T follicular helper cell (primary cell): ENCODE results near the gene CACNA2D3.

Source experiments
- DNase-seq: peaks from one replicate; pipeline ENCODE4 v3.0.0-alpha.2; 2020; ENCODE audit warnings: low read depth

CACNA2D3 gene

DNA sequence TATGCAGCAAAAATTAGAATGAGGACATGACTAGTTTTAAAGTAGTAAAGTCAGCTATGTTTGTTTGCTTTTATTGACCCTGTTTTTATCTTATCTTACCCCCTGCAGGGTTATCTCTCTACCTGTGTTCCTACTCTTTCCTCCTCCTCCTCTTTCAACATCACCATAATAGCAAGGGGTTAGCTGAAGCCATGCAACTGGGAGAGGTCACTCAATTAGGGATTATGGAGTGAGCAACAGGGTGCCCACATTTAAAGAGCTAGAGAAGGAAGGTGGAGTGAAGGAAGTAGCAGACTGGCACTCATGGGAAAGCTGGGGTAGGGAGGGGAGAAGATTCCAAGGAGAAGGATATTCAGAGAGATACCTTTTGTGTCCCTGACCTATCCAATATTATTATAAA, 679.6 kb downstream of the CACNA2D3 start:
- DNase-seq = no peak

DNA sequence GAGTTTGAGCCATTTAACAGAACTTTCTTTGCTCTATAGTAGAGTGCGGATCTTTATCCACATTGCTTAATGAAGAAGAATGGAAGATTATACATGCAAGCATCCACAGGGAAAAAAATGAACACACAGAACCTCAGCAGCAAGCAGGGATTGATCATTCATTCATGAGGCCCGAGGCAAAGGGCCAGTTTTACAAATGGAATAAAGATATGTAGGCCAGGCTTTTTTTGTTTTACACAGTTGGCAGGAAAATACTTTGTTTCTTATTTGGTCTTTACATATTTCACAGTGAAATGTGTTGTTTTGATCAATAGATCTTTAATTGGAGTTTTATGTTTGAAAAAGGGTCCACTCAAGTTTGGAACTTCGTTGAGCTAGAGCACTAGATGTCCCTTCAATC, 688.0 kb downstream of the CACNA2D3 start:
- no peak for DNase-seq

DNA sequence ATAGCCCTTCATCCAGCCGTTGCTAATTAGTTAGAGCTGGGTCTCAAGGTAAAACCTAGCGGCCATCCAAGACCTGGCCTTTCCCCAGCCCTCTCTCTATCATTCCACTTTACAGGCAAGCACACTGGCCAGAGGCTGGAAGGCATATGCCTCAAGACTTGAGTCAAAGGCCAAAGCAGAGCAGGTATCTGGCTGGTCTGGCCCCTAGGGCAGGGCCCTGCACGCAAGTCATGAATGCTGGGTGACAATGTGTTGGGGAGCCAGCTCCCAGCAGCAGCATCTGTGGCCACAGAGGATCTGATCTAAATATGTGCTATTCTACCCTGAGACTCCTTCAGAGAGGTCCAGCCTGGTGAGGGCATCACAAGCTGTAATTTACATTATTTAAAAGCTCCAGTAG, 691.9 kb downstream of the CACNA2D3 start:
- DNase-seq = no peak

DNA sequence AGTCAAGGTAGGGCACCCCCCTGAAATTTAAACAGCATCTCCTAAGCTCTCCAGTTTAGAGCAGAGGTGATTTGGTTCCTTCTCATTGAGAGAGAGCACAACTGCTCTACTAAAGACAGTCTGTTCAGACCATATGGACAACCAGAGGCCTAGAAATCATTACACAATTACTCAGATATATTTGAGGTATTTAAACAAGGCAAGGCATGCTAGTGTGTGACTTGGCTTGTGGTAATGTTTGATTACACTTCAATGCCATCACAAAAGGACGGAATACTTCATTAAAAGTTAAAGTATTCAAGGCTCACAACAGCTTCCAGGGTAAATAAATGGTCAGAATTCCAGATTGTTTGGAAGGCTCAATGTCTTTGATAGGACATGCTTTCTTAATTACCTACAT, 695.3 kb downstream of the CACNA2D3 start:
- no peak for DNase-seq

DNA sequence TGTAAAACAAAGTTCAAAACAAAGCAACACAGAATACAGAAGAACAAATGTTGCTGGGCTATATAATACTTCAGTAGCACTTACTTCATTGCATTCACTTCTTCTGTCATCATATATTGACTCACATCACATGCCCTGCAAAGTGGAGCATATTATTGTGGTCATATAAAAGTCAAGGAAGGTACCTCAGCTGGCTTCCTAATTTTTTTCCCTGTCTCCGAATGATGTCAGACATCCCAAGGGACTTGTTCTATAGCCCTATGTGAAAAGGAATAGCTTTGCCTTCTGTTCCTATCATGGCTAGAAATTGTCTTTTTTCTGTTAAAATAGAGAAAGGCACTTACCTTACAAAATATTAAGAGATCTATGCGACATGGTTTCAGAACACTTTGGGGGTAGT, 696.1 kb downstream of the CACNA2D3 start:
- no peak for DNase-seq

DNA sequence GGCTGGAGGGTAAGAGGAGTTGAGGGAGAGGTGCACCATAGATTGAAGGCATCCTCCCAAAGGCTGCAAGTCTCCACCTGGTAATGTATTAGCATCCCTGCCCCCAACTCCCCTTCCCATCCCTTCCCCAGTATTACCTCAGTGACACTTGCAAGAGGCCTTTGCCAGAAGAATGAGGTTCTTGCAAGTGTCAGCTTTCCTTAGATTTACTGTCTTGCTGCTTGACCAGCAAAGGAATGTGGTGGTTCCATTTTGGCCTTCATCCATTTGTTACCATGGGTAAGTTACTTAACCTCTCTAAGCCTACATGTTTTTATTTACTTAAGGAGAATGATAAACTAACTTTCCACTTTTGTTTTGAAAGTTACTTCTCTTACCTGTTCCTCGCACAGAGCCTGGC, 696.6 kb downstream of the CACNA2D3 start:
- DNase-seq = no peak

DNA sequence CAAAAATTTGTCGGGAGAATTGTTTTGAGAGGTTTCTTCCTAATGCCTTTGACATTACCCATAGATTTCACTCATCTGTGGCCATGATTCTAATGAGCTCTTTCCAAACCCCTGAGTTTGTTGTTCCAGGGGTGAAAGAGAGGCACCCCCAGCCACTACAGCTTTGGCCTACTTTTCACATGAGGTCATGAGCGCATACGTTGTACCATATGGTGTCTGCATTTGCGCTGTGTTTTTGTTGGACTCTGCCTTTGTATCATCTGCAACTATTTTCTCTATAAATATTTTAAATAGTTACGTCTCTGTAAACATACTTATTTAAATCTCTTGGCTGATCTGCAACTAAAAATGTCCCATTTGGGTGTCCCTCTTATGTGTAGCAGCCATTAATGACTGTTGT, 697.6 kb downstream of the CACNA2D3 start:
- no peak for DNase-seq

DNA sequence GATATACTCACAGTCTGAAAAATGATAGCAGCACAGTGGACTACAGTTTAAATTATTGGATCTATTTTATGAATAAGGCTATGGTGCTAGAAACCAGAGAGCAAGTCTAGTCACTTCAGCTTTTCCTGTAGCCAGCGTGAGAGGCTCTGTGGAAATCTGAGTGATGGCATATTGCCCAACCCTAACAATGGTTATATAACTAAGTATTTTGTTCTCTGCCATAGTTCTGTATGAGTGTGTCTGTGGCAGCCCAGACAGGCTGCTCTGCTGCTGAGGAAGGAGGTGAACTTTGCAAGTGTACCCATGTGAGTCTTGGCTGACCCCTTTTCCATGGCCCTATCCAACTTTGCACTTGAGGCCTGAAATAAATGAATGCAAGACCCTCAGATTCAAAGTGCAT, 699.9 kb downstream of the CACNA2D3 start:
- no peak for DNase-seq

DNA sequence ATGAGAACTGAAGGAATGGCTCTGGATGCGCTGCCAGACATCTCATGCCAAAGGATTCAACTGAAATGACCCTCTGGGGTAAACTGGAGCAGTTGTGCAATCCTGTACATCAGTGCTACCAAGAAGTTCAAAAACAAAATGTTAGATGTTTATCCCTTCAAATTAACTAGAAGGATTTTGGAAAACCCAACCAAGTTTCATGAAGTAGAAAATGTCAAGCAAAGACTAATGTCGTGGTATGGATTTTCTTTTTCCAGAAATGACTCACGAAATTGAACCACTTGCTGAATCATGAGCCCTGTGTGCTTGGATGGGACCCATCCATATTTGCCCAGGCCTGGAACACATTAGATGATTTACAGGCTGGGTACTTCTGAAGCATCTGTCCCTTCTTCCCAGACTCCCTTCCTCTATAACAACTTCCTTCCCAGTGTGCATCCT, 703.9 kb downstream of the CACNA2D3 start:
- no peak for DNase-seq

DNA sequence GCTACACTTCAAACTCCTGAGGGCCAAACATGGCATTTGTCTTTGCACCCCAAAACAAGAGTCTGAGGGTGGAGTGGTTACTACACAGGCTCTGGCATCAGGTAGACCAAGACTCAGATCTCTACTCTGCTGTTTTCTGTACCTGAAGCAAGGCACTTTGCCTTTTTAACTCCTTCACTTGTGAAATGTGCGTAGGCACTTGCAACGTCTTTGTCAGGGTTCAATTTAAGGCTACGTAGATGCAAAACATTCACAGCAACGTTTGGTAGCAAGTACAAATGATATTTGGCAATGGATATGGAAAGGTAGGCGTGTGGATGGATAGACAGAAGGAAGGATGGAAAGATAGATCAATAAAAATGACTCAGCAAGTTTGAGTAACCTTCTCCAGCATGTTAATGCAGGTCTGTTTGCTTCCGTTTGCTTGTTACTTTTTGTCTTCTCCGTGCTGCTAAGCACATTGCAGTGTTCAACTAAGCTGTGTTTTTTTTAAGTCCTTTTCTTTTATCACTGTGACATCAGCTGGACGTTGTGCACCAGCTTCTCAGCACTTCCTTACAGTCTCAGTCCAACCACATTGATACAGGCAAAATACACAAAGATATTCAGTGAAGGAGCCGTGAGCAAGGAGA, 704.8 kb downstream of the CACNA2D3 start:
- no peak for DNase-seq

DNA sequence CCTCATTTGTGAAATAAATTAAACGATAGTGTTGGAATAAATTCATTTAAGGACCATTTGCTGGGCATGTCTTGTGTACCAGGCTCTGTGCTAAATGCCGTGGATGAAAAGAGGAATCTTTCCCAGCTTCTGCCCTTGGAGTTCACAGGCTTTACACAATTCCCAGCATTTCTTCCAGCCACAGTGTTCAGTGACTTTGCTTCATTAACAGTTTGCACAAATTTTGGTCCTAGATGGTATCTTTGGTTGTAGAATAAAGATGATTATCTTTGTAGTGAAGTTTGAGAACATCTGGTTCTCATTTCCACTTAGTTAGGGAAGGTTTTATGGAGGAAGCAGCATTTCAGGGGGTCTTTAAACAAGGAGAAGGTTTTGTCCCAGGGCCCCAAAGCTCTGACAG, 705.4 kb downstream of the CACNA2D3 start:
- DNase-seq = no peak

DNA sequence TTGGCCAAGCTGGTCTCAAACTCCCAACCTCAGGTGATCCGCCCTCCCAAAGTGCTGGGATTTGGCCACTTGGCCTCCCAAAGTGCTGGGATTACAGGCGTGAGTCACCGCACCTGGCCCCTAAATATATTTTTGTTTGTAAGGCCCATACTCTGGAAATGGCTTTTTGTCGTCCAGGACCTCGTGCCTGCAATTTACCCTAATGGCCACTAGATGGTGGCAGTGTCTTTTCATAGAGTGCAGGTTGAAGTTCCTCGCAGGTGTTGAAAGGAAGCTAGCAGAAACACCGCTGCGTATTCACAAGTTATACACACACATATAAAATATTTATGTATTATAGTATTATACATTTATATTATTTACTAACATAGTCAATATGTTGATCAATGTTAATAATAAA, 708.3 kb downstream of the CACNA2D3 start:
- DNase-seq = no peak

DNA sequence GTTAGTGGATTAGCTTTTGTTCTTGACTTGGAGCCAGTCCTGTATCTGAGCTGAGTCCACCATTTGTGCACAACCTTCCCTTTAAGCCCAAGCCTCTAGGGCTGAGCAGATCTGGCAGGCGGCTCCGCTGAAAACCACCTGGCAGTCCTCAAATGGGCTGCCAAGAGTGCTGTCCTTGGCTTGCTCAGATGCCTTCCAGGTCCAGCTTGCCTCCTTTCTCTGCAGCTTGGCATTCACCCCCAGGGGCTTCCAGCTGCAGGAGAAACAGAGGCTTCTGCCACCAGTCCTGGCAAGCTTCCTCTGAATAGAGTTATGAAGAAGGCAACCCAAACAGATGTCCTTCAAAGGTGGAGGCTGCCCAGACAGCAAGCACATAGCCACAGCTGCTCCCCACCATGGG, 708.8 kb downstream of the CACNA2D3 start:
- no peak for DNase-seq

DNA sequence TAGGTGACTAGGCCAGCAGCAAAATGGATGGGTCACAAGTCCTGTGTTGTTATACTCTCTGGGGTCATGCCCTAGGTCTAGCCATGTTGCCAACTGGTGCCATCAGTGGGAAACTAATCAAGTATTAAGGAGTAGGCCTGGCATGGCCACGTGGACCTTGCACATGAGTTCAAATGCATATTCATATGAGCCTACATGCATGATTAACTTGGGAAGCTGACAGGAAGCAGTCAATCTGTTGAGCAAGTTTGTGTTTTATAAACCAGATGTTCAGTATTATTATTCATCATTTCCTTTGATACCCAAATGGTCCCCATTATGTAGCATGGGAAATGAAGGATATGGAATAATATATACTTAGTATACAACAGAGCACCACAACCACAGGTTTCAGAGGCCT, 710.5 kb downstream of the CACNA2D3 start:
- DNase-seq = no peak

DNA sequence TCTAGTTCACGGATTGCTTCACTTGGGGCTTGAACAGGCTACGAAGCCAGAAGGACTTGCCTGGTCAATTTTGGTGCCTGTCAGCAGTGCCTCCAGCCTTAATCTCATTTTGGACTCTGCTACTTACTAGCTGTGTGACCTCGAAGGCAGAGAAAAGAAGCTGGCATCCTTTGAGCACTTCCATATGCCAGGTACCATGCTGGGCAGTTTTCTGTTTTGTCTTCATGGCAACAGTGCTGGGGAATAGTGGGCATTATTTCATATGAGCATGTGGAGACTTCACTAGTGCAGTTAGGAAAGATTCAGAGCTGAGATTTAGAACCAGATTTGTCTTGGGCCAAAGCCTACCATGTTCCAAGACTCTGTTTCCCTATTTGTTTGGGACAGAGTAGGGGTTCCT, 713.3 kb downstream of the CACNA2D3 start:
- DNase-seq = no peak

DNA sequence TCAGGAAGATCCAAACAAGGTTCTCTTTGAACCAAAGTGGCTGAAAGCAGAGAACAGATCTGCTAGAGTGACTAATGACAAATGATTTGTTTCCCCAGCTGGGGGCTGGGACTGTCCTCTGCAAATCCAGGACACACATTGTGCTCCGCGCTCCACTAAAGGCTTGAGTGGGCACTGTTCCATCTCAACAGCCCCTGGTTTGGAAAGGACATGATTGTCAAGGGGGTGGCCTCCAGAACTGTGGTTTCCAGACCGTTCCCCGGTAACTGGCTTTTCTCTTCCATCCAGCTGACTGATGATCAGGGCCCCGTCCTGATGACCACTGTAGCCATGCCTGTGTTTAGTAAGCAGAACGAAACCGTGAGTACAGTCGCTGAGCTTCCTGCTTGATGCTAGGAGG, 714.5 kb downstream of the CACNA2D3 start:
- no peak for DNase-seq

DNA sequence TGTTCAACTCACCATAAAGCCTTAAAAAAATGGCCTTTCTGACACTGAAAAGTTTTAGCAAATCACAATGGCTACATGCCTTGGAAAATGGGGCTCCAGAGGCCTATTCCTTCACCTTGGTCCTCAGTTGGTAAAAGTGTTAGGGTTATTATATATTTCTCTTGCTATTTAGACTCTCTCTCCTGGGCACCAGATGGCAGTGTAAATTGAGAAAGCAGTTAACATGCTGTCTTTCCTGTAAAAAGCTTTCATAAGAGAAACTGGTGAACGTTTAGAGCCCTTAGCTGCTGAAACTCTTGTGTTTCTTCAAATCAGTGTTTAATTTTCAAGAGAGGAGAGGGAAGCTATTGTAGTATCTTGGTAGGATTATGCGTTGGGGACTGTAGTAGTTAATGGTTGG, 715.6 kb downstream of the CACNA2D3 start:
- DNase-seq = no peak

DNA sequence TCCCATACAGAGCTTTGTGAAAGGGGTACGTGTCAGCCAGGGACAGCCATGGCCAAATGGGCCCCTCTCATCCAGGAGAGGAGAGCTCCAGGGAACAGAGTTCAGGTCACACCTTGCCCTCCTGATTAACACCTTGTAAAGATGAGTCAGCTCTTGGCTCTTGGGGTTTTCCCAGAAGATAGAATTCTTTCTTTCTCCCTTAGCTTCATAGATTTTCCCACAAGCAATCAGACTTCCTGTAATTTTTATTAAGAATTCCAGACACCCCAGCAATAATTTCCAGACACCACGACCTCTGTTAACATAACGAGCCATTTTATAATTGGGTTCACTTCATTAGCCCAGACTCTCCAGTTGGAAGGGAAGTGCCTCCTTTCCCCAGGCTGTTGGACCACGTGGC, 719.1 kb downstream of the CACNA2D3 start:
- no peak for DNase-seq

DNA sequence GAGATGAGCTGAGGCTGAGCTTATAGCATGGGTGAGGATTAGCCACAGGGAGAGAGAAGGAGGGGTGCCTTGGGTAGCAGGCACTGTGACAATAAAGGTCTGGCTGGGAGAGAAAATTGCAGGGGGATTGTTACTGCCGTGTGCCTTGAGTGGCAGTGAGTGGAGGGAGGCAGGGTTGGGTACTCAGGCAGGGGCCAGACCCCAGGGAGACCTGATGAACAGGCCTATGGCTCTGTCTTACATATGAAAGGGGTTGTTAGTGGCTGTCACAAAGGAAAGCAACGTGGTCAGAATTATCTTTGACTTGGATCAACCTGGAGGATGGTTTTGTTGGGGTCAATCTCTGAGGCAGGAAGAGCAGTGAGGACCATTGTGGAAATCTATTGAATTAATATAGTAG, 721.0 kb downstream of the CACNA2D3 start:
- DNase-seq = no peak

DNA sequence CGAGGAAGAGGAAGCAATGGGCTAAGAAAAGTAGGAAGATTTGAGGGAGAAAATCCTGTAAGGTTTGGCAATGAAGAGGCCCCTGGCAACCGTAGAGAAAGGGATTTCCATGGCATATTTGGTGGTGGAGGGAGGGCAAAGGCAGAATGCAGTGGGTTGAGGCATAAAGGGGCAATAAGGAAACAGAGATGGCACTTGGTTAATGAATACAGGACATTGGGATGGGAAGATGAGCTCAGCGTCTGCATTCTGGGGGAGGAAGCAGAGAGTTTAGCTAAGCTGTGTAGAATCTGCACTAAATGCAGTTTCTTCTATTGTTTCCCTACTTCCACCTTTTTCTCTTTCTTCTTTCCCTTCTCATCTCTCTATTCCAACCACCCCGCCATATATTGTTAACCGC, 721.9 kb downstream of the CACNA2D3 start:
- no peak for DNase-seq

DNA sequence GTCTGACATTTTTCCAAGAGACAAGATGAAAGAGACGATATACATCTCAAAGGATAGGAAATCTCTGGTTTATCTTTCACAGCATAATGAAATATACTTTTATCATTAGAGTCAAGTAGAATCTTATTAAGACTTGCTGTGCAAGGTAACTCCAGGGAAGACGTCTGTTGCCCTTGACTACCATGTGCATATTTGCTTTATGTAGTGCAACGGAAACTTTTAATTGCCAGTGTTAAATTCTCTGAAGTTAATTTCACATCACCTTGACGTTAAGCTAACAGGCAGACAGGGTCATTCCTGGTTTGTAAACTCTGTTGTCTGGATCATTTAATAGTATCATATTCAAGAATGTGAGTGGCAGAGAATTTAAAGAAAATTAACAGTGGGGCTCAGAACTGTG, 722.7 kb downstream of the CACNA2D3 start:
- DNase-seq = no peak

DNA sequence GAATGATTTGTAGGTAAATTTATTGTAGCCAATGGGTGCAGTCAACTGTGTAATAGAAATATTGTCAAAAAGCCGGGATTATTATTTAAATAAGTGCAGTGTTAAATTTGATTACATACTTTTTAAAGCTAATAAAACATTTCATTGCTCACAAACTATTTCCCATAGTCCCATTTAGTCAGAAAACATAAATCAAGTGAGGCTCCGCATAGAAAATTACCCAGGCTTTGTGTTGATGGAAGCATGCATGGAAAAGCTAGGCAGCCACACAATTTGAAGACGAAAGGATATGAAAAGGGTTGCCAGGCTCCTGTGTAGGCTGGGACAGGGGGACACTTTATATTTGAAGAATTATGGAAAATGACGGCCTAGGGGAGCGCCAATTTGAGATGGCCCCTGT, 723.2 kb downstream of the CACNA2D3 start:
- no peak for DNase-seq

DNA sequence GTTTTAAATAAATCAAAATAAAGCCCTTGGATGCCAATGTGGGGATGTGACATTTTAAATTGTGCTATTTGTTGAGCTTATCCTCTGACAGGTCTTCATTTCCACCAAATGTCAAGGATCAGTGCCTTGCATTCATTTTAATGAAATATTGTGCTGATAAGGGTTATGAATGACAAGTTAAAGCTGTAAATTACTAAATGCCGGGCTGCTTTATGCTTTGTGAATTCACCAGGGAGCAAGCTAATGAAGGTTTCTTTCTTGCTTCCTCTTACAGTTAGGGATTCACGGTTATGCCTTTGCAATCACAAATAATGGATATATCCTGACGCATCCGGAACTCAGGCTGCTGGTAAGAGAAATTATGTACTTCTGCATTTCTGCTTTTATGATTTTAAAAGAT, 723.8 kb downstream of the CACNA2D3 start:
- DNase-seq = no peak

DNA sequence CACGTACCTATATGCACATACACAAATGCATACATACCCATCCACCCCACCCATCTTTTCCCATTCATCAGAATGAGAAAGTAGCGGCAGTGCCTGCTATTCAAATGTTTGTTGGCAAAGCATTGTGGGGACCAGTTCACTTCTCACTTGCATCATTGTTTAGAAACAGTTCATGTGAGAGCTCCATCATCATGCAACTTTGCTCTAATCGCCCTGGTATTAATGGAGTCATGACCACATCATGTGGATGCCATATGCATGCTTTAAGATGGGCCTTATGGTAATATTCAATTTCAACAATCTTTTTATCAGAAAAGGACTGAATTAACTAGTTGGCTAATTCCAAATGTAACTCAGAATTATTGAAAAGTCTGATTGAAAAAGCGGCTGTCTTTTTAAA, 725.0 kb downstream of the CACNA2D3 start:
- DNase-seq = no peak

DNA sequence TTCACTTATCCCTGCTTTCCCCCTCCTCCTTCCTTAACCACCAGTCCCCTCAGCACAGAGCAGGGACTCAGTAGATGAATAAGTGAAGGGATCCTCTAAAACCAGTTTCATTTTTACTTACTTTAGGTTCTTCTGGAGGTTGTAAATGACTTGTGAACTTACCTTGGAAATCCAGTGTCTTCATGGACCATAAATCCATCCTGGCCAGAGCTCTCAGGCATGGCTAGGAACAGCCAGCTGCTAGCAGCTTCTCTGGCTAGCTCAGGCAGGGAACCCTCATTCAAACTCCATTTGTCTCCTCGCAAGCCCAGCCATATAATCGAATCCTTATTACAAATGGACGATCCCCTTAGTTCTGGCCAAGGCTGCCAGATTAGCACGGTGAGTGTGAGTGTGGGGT, 727.0 kb downstream of the CACNA2D3 start:
- DNase-seq = no peak
